ENCODE measurements around the gene ISM2. TPM values are rescaled to one million over a fixed set of nuclear protein-coding genes. Genes with fewer than 3 reads are reported as not detected.

ISM2 gene
- total and polyA plus RNA-seq, 2 of the 13 experiments (the other 11 are each of a cell fraction or from before 2014, with no cell fraction given): 1.8 to 40.7 TPM

- H3K4me2 ChIP-seq (ENCODE audit: low read depth, low read length): no peak overlapping the region
- FAIRE-seq: no peak
- in situ Hi-C loops (cut with HindIII; ENCODE audit: extremely low pct_ligation_motif_present, low pct_unique_long_range_greater_than_20kb): no loop called here
- peaks cover 0 to 8% of the 10 kb centered on the region in 2 experiments; a peak in 4 of 5 replicates for H3K36me3 ChIP-seq (replicated peaks in 1 of 2; ENCODE audit: control insufficient read depth in 1 of 2, insufficient read depth in 2 of 2, low read length in 2 of 2)
- peaks cover 7% of the 10 kb centered on the region; the same call in 1 of the 2 replicates for H4K20me1 ChIP-seq (ENCODE audit: insufficient read depth, low read length)
- H3K4me3 ChIP-seq (replicated peaks in 1 of 3; ENCODE audit: insufficient read depth in 1 of 3, low read depth in 2 of 3, low read length in 3 of 3): no peak overlapping the region
- no peaks in the 10 kb centered on the region for H3K27me3 ChIP-seq (ENCODE audit: control insufficient read depth in 1 of 2, insufficient read depth in 2 of 2, low read length in 2 of 2)
- no peak for ATAC-seq
- no peak for TF ChIP-seq KDM4B (CRISPR knock-in tag; IDR thresholded peaks at IDR 0.05)
- no peak for TF ChIP-seq ZNF841 (CRISPR knock-in tag; IDR thresholded peaks at IDR 0.05; ENCODE audit: borderline replicate concordance)
- no peak for TF ChIP-seq PRPF4 (IDR thresholded peaks at IDR 0.05; ENCODE audit: low read depth, low read length, poor library complexity, severe bottlenecking)
- TF ChIP-seq RAD21 (CRISPR knock-in tag; IDR thresholded peaks at IDR 0.05): no peak
- TF ChIP-seq NFE2L1 (CRISPR knock-in tag; IDR thresholded peaks at IDR 0.05; ENCODE audit: borderline replicate concordance): no peak
- no peak for TF ChIP-seq ZNF777 (CRISPR knock-in tag; IDR thresholded peaks at IDR 0.05)
- no peak for TF ChIP-seq STAT5B (CRISPR knock-in tag; IDR thresholded peaks at IDR 0.05)
- TF ChIP-seq NFKB2 (CRISPR knock-in tag; IDR thresholded peaks at IDR 0.05; ENCODE audit: borderline replicate concordance): no peak
- no peak for TF ChIP-seq TCF7 (IDR thresholded peaks at IDR 0.05; ENCODE audit: low read depth)
- no peak for TF ChIP-seq RBFOX2 (IDR thresholded peaks at IDR 0.05; ENCODE audit: low read depth, low read length)
- no peak for TF ChIP-seq ASH2L (IDR thresholded peaks at IDR 0.05; ENCODE audit: insufficient read length, low read depth, low read length)
- TF ChIP-seq ZNF772 (CRISPR knock-in tag; IDR thresholded peaks at IDR 0.05): no peak
- no peak for TF ChIP-seq CEBPG (CRISPR knock-in tag; IDR thresholded peaks at IDR 0.05)
- TF ChIP-seq ZNF362 (CRISPR knock-in tag; IDR thresholded peaks at IDR 0.05; ENCODE audit: borderline replicate concordance): no peak
- no peak for TF ChIP-seq ZNF235 (CRISPR knock-in tag; IDR thresholded peaks at IDR 0.05; ENCODE audit: borderline replicate concordance)
- no peak for TF ChIP-seq HINFP (CRISPR knock-in tag; IDR thresholded peaks at IDR 0.05; ENCODE audit: low read depth)
- TF ChIP-seq, protein P1, sequence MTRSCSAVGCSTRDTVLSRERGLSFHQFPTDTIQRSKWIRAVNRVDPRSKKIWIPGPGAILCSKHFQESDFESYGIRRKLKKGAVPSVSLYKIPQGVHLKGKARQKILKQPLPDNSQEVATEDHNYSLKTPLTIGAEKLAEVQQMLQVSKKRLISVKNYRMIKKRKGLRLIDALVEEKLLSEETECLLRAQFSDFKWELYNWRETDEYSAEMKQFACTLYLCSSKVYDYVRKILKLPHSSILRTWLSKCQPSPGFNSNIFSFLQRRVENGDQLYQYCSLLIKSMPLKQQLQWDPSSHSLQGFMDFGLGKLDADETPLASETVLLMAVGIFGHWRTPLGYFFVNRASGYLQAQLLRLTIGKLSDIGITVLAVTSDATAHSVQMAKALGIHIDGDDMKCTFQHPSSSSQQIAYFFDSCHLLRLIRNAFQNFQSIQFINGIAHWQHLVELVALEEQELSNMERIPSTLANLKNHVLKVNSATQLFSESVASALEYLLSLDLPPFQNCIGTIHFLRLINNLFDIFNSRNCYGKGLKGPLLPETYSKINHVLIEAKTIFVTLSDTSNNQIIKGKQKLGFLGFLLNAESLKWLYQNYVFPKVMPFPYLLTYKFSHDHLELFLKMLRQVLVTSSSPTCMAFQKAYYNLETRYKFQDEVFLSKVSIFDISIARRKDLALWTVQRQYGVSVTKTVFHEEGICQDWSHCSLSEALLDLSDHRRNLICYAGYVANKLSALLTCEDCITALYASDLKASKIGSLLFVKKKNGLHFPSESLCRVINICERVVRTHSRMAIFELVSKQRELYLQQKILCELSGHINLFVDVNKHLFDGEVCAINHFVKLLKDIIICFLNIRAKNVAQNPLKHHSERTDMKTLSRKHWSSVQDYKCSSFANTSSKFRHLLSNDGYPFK (CRISPR knock-in tag; IDR thresholded peaks at IDR 0.05; ENCODE audit: borderline replicate concordance): no peak
- TF ChIP-seq, protein P2, sequence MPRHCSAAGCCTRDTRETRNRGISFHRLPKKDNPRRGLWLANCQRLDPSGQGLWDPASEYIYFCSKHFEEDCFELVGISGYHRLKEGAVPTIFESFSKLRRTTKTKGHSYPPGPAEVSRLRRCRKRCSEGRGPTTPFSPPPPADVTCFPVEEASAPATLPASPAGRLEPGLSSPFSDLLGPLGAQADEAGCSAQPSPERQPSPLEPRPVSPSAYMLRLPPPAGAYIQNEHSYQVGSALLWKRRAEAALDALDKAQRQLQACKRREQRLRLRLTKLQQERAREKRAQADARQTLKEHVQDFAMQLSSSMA (CRISPR knock-in tag; IDR thresholded peaks at IDR 0.05): no peak
- H3K9me3 ChIP-seq (ENCODE audit: low read length): no peaks in the 10 kb centered on the region
- peaks cover 11% of the 10 kb centered on the region for H3K4me1 ChIP-seq (ENCODE audit: insufficient read depth, low read length)
- no peak overlapping the region for H3K27ac ChIP-seq (ENCODE audit: extremely low read length, insufficient read depth, low read length)
- ChIA-PET POLR2A (no interaction called here), CTCF (ENCODE audit: low intra/inter-chr PET ratio, low total read pairs) (no interaction called here)
- no peak for DNase-seq (ENCODE audit: low spot score)
- no peak overlapping the region for H3K9ac ChIP-seq (ENCODE audit: insufficient read depth, low read depth, low read length)
- BruUV-seq (replicated peaks): no TSS peak
- no peak overlapping the region for H2AFZ ChIP-seq (ENCODE audit: low read length)
- peaks cover 2% of the 10 kb centered on the region for H3K79me2 ChIP-seq (ENCODE audit: insufficient read depth, low read length)
- intact Hi-C loops (cut with micrococcal nuclease; ENCODE audit: unreplicated experiment): no loop called here
- WGBS (ENCODE audit: low lambda C conversion rate): 98% methylated on average over 3 of the region's 5 CpGs
Measured at GRCh38 chr14:77491056-77491455, 7.6 kb downstream of the ISM2 start.

All from HepG2 (cell line).